HCT116 (cell line): ENCODE measurements around the gene MAML2. TPM values are rescaled to one million over a fixed set of nuclear protein-coding genes. Genes with fewer than 3 reads are reported as not detected.

Source experiments
- ATAC-seq: fragments of 200-7000 bp; cut with Tn5 transposase; 2 replicates; pipeline ENCODE4 v1.9.1; 2020; ENCODE audit warnings: mild to moderate bottlenecking, moderate library complexity
- BruUV-seq: library from RNA; stranded (reverse); fragments of 400-500 nt; replicated peaks from 2 replicates; lab custom pipeline; 2021; lab: Mats Ljungman, UMichigan
- CTCF ChIA-PET: fragments of 300-600 bp; sonication (Branson Sonifier 250); formaldehyde crosslinking; loops from one replicate; lab custom pipeline; 2021; ENCODE audit warnings: antibody characterized with exemption; lab: Charles Lee
- POLR2A ChIA-PET: fragments of 300-600, 350-600 bp; sonication (Branson Sonifier 250); formaldehyde crosslinking; loops from one replicate; lab custom pipeline; 2021; ENCODE audit warnings: antibody characterized with exemption; lab: Charles Lee
- RAD21 ChIA-PET, 2 experiments: fragments of 300-600 bp; sonication (Branson Sonifier 250); formaldehyde crosslinking; loops; one replicate each; lab custom pipeline; 2023; ENCODE audit warnings: low total read pairs in 2 of 2; ENCODE audit not compliant: uncharacterized antibody in 2 of 2, unreplicated experiment in 2 of 2, low non-redundant PET in 1 of 2; lab: Charles Lee
- DNase-seq: peaks from one replicate; pipeline ENCODE4 v3.0.0-alpha.2; 2010; ENCODE audit warnings: low read depth, low spot score
- H2AFZ ChIP-seq: fragments of 200-600 bp; shearing (Covaris generic), sonication (generic); 2 replicates; pipeline ENCODE4 v1.6.1; 2017; ENCODE audit warnings: low read depth, mixed run types, mixed read lengths, antibody characterized with exemption, low read length; ENCODE audit not compliant: poor library complexity, severe bottlenecking
- H3K27ac ChIP-seq: 2 replicates; pipeline ENCODE4 v1.5.1; 2012; ENCODE audit warnings: low read depth, low read length
- H3K27me3 ChIP-seq: fragments of 200-600 bp; sonication (generic); 2 replicates; pipeline ENCODE4 v1.6.1; 2016; ENCODE audit warnings: mixed run types, low read length, mixed read lengths; ENCODE audit not compliant: insufficient read depth
- H3K36me3 ChIP-seq, 2 experiments: fragments of 200-500 bp in 1 of 2; fragments of 200-600 bp in 1 of 2; sonication (Bioruptor generic) in 1 of 2; sonication (generic) in 1 of 2; 2 replicates each; pipeline versions ENCODE4 v1.5.1 to v1.6.1; 2014 to 2016; ENCODE audit warnings: low read length in 2 of 2, inconsistent platforms in 1 of 2, mixed read lengths in 1 of 2, mixed run types in 1 of 2; ENCODE audit not compliant: insufficient read depth in 2 of 2, control insufficient read depth in 1 of 2
- H3K4me1 ChIP-seq, 2 experiments: fragments of 200-600 bp in 1 of 2; sonication (generic) in 1 of 2; 2 replicates each; pipeline versions ENCODE4 v1.5.1 to v1.6.1; 2012 to 2017; ENCODE audit warnings: low read length in 2 of 2, inconsistent platforms in 1 of 2, mild to moderate bottlenecking in 1 of 2, mixed read lengths in 1 of 2, mixed run types in 1 of 2, moderate library complexity in 1 of 2; ENCODE audit not compliant: insufficient read depth in 2 of 2, control insufficient read depth in 1 of 2
- H3K4me2 ChIP-seq: fragments of 200-600 bp; sonication (generic); 2 replicates; pipeline ENCODE4 v1.6.1; 2017; ENCODE audit warnings: mixed run types, low read length, mixed read lengths
- H3K4me3 ChIP-seq, 2 experiments: fragments of 200-600 bp in 1 of 2; sonication (generic) in 1 of 2; replicated peaks in 1 of 2; 2 replicates each; pipeline ENCODE4 v1.5.1; 2011 to 2016; ENCODE audit warnings: low read length in 2 of 2, control low read depth in 1 of 2, low read depth in 1 of 2, mild to moderate bottlenecking in 1 of 2, mixed read lengths in 1 of 2, mixed run types in 1 of 2
- H3K79me2 ChIP-seq: fragments of 200-600 bp; sonication (generic); 2 replicates; pipeline ENCODE4 v1.6.1; 2017; ENCODE audit warnings: mild to moderate bottlenecking, mixed run types, low read length, moderate library complexity, mixed read lengths; ENCODE audit not compliant: insufficient read depth
- H3K9ac ChIP-seq: fragments of 200-600 bp; sonication (generic); 2 replicates; pipeline ENCODE4 v1.6.1; 2016; ENCODE audit warnings: low read length, mixed read lengths
- H3K9me2 ChIP-seq: fragments of 200-600 bp; sonication (generic), shearing (Covaris generic); 2 replicates; pipeline ENCODE4 v1.6.1; 2017; ENCODE audit warnings: mixed run types, mild to moderate bottlenecking, moderate library complexity; ENCODE audit not compliant: insufficient read depth
- H3K9me3 ChIP-seq, 2 experiments: fragments of 200-500 bp in 1 of 2; fragments of 200-600 bp in 1 of 2; sonication (Bioruptor generic) in 1 of 2; sonication (generic) in 1 of 2; 2 replicates each; pipeline ENCODE4 v1.6.1; 2014 to 2017; ENCODE audit warnings: low read length in 2 of 2, mixed read lengths in 2 of 2, inconsistent platforms in 1 of 2, low read depth in 1 of 2, mild to moderate bottlenecking in 1 of 2, mixed run types in 1 of 2, moderate library complexity in 1 of 2; ENCODE audit not compliant: control insufficient read depth in 1 of 2, insufficient read depth in 1 of 2
- H4K20me1 ChIP-seq: fragments of 200-600 bp; sonication (generic), shearing (Covaris generic); 2 replicates; pipeline ENCODE4 v1.6.1; 2017; ENCODE audit warnings: mixed run types, mild to moderate bottlenecking, moderate library complexity; ENCODE audit not compliant: insufficient read depth
- ATF3 ChIP-seq: IDR thresholded peaks from 2 replicates; pipeline ENCODE4 v1.6.1; 2012
- CBX3 ChIP-seq: IDR thresholded peaks from 2 replicates; pipeline ENCODE4 v1.6.1; 2012; ENCODE audit warnings: low read depth
- CEBPB ChIP-seq: IDR thresholded peaks from 2 replicates; pipeline ENCODE4 v1.6.1; 2012; ENCODE audit warnings: low read depth
- EGR1 ChIP-seq: IDR thresholded peaks from 2 replicates; pipeline ENCODE4 v1.6.1; 2012; ENCODE audit warnings: low read depth
- ELF1 ChIP-seq: IDR thresholded peaks from 2 replicates; pipeline ENCODE4 v1.6.1; 2012; ENCODE audit warnings: low read depth, borderline replicate concordance
- EZH2 ChIP-seq: fragments of 200-600 bp; sonication (generic); IDR thresholded peaks from 2 replicates; pipeline ENCODE4 v1.6.1; 2017; ENCODE audit warnings: antibody characterized with exemption, mixed run types
- EZH2phosphoT487 ChIP-seq: fragments of 200-600 bp; IDR thresholded peaks from 2 replicates; pipeline ENCODE4 v1.6.1; 2018; ENCODE audit warnings: antibody characterized with exemption, borderline replicate concordance
- FOSL1 ChIP-seq: IDR thresholded peaks from 2 replicates; pipeline ENCODE4 v1.6.1; 2012; ENCODE audit warnings: low read depth
- JUND ChIP-seq: IDR thresholded peaks from 2 replicates; pipeline ENCODE4 v1.6.1; 2012
- MAX ChIP-seq: IDR thresholded peaks from 2 replicates; pipeline ENCODE4 v1.6.1; 2012
- POLR2A ChIP-seq: IDR thresholded peaks from 2 replicates; pipeline ENCODE4 v1.7.0; 2011; ENCODE audit warnings: borderline replicate concordance; ENCODE audit not compliant: insufficient read depth, insufficient read length; ENCODE audit errors: extremely low read depth
- POLR2AphosphoS5 ChIP-seq: IDR thresholded peaks from 2 replicates; pipeline ENCODE4 v1.6.1; 2011; ENCODE audit warnings: mild to moderate bottlenecking, low read depth, low read length, moderate library complexity
- RAD21 ChIP-seq: IDR thresholded peaks from 2 replicates; pipeline ENCODE4 v1.6.1; 2012; ENCODE audit warnings: low read depth, mild to moderate bottlenecking
- REST ChIP-seq: IDR thresholded peaks from 2 replicates; pipeline ENCODE4 v1.6.1; 2012; ENCODE audit warnings: low read depth
- SP1 ChIP-seq: IDR thresholded peaks from 2 replicates; pipeline ENCODE4 v1.6.1; 2012; ENCODE audit warnings: low read depth
- SRF ChIP-seq: IDR thresholded peaks from 2 replicates; pipeline ENCODE4 v1.6.1; 2012; ENCODE audit warnings: low read depth
- TCF7L2 ChIP-seq: IDR thresholded peaks from 2 replicates; pipeline ENCODE4 v1.7.0; 2011; ENCODE audit warnings: borderline replicate concordance, inconsistent platforms; ENCODE audit not compliant: insufficient read depth, insufficient read length; ENCODE audit errors: extremely low read depth
- ZBTB33 ChIP-seq: IDR thresholded peaks from 2 replicates; pipeline ENCODE4 v1.6.1; 2011; ENCODE audit warnings: mild to moderate bottlenecking, low read length, moderate library complexity; ENCODE audit not compliant: insufficient replicate concordance; ENCODE audit errors: extremely low read depth
- ZFX ChIP-seq: fragments of 450-650 bp; IDR thresholded peaks from 2 replicates; pipeline ENCODE4 v1.6.1; 2017
- ZNF274 ChIP-seq: fragments of 200-500 bp; sonication (Bioruptor generic); IDR thresholded peaks from 2 replicates; pipeline ENCODE4 v1.6.1; 2014; ENCODE audit warnings: mild to moderate bottlenecking, low read depth, low read length, inconsistent platforms
- intact Hi-C: fragments of 100-400 bp; cut with micrococcal nuclease; formaldehyde crosslinking; loops from 2 replicates; pipeline ENCODE4 v1.10.0; 2022
- total RNA-seq: library from RNA; stranded (reverse); gene quantifications from one replicate; pipeline ENCODE4 v1.2.1, GENCODE V29; 2021; ENCODE audit not compliant: unreplicated experiment

Gene MAML2
- total RNA-seq, 1 experiment from 2014 or later = 2.6 TPM

- no peak for DNase-seq
- Histone ChIP-seq H4K20me1 (no peaks in the 10 kb centered on the region), H3K9me2 (no peaks in the 10 kb centered on the region), H3K4me1 (peaks cover 20 to 39% of the 10 kb centered on the region in 2 experiments), H3K27ac (no peak overlapping the region), H3K27me3 (no peaks in the 10 kb centered on the region), H2AFZ (no peak overlapping the region), H3K9me3 (no peaks in the 10 kb centered on the region), H3K4me3 (no peak overlapping the region), H3K79me2 (no peaks in the 10 kb centered on the region), H3K9ac (no peak overlapping the region), H3K36me3 (no peaks in the 10 kb centered on the region), H3K4me2 (no peak overlapping the region)
- POLR2A ChIA-PET = no interaction called here
- intact Hi-C loops = no loop called here
- no TSS peak for BruUV-seq
- no peak for ATAC-seq
- TF ChIP-seq ATF3 (no peak), REST (no peak), FOSL1 (no peak), JUND (no peak), CEBPB (no peak), EZH2 (no peak), POLR2A (no peak), TCF7L2 (no peak), POLR2AphosphoS5 (no peak), SRF (no peak), RAD21 (no peak), SP1 (no peak), EGR1 (no peak), ZFX (no peak), ELF1 (no peak), ZBTB33 (no peak), CBX3 (no peak), EZH2phosphoT487 (no peak), ZNF274 (no peak), MAX (no peak)
- CTCF ChIA-PET = interaction anchor here (0.7 kb wide), 1 partner anchor 19 kb away, joined by 4 read pairs; the partner anchor contains the start of gene MAML2
- RAD21 ChIA-PET = no interaction called here
Measured at GRCh38 chr11:96323642-96323985, 19.4 kb downstream of the MAML2 start.
